Endothelial cell of umbilical vein (primary cell): Measurements from ENCODE around the gene MICALL1. TPM values are rescaled to one million over a fixed set of nuclear protein-coding genes. Genes with fewer than 3 reads are reported as not detected.

Experiments used
- BruUV-seq: library from RNA; stranded (reverse); fragments of 400-500 nt; replicated peaks from 2 replicates; lab custom pipeline; 2021; lab: Mats Ljungman, UMichigan
- CTCF ChIA-PET: fragments of 300-600, 350-600 bp; sonication (Branson Sonifier 250); formaldehyde crosslinking; loops from one replicate; lab custom pipeline; 2021; ENCODE audit warnings: antibody characterized with exemption, inconsistent platforms; lab: Charles Lee
- POLR2A ChIA-PET: fragments of 300-600, 350-600 bp; sonication (Branson Sonifier 250); formaldehyde crosslinking; loops from one replicate; lab custom pipeline; 2021; ENCODE audit warnings: antibody characterized with exemption, inconsistent platforms; lab: Charles Lee
- DNase-seq: peaks from one replicate; pipeline ENCODE4 v3.0.0-alpha.2; 2011; ENCODE audit warnings: low read depth, low spot score
- FAIRE-seq: peaks from 2 replicates; lab custom pipeline; 2011; peaks lifted over from hg19 to GRCh38; lab: Jason Lieb, UNC
- H2AFZ ChIP-seq: 2 replicates; pipeline ENCODE4 v1.6.0; 2012; ENCODE audit warnings: low read depth, low read length, control low read depth, inconsistent platforms
- H3K27ac ChIP-seq: 2 replicates; pipeline ENCODE4 v1.5.1; 2011; ENCODE audit warnings: low read depth, mild to moderate bottlenecking, control low read depth, low read length, moderate library complexity; ENCODE audit not compliant: insufficient read depth
- H3K27me3 ChIP-seq, 2 experiments: 2 replicates each; pipeline versions ENCODE4 v1.6.0 to v1.6.1; 2011; ENCODE audit warnings: low read length in 2 of 2, mixed read lengths in 1 of 2; ENCODE audit not compliant: control insufficient read depth in 2 of 2, insufficient read depth in 2 of 2
- H3K36me3 ChIP-seq, 2 experiments: 2 replicates in 1 of 2; 3 replicates in 1 of 2; pipeline ENCODE4 v1.5.1; 2011; ENCODE audit warnings: low read length in 2 of 2, mild to moderate bottlenecking in 1 of 2, moderate library complexity in 1 of 2; ENCODE audit not compliant: control insufficient read depth in 2 of 2, insufficient read depth in 2 of 2; ENCODE audit errors: extremely low read depth in 1 of 2
- H3K4me1 ChIP-seq: 3 replicates; pipeline ENCODE4 v1.5.1; 2011; ENCODE audit warnings: mild to moderate bottlenecking, low read length; ENCODE audit not compliant: control insufficient read depth, insufficient read depth; ENCODE audit errors: extremely low read depth
- H3K4me2 ChIP-seq: 2 replicates; pipeline ENCODE4 v1.6.1; 2011; ENCODE audit warnings: low read length, control low read depth, mixed read lengths; ENCODE audit not compliant: insufficient read depth
- H3K4me3 ChIP-seq, 3 experiments: fragments of 200-600 bp in 1 of 3; sonication (generic), shearing (Covaris generic) in 1 of 3; replicated peaks in 1 of 3; 2 replicates each; pipeline ENCODE4 v1.5.1; 2011 to 2016; ENCODE audit warnings: control low read depth in 3 of 3, low read length in 3 of 3, mild to moderate bottlenecking in 2 of 3, inconsistent platforms in 1 of 3, low read depth in 1 of 3, moderate library complexity in 1 of 3; ENCODE audit not compliant: insufficient read depth in 1 of 3
- H3K79me2 ChIP-seq: 2 replicates; pipeline ENCODE4 v1.6.0; 2012; ENCODE audit warnings: low read length, inconsistent platforms; ENCODE audit not compliant: control insufficient read depth, insufficient read depth
- H3K9ac ChIP-seq: replicated peaks from 2 replicates; pipeline ENCODE3; 2011; ENCODE audit warnings: low read length, control low read depth; ENCODE audit not compliant: insufficient read depth; ENCODE audit errors: extremely low read depth
- H3K9me1 ChIP-seq: replicated peaks from 3 replicates; pipeline ENCODE4 v1.6.0; 2011; ENCODE audit warnings: mild to moderate bottlenecking, low read length; ENCODE audit not compliant: control insufficient read depth, insufficient read depth; ENCODE audit errors: extremely low read depth
- H3K9me3 ChIP-seq: replicated peaks from 2 replicates; pipeline ENCODE4 v1.5.1; 2012; ENCODE audit warnings: low read length, inconsistent platforms; ENCODE audit not compliant: control insufficient read depth, insufficient read depth
- H4K20me1 ChIP-seq: replicated peaks from 2 replicates; pipeline ENCODE3; 2011; ENCODE audit warnings: mild to moderate bottlenecking, low read length; ENCODE audit not compliant: control insufficient read depth, insufficient read depth; ENCODE audit errors: extremely low read depth
- CTCF ChIP-seq, 2 donors: IDR thresholded peaks; 1 replicate in 1 of 2; 2 replicates in 1 of 2; pipeline ENCODE4 v1.5.1; 2011; ENCODE audit warnings: low read length in 2 of 2, mild to moderate bottlenecking in 2 of 2, moderate library complexity in 2 of 2, control low read depth in 1 of 2, inconsistent platforms in 1 of 2, low read depth in 1 of 2; ENCODE audit not compliant: insufficient read depth in 1 of 2; ENCODE audit errors: extremely low read depth in 1 of 2
- EZH2 ChIP-seq: IDR thresholded peaks from 2 replicates; pipeline ENCODE4 v1.6.1; 2012; ENCODE audit warnings: borderline replicate concordance, low read depth, mild to moderate bottlenecking, moderate library complexity, low read length, inconsistent platforms; ENCODE audit not compliant: severe bottlenecking
- FOS ChIP-seq: IDR thresholded peaks from 2 replicates; pipeline ENCODE4 v1.6.1; 2011; ENCODE audit warnings: mild to moderate bottlenecking, low read length, moderate library complexity, borderline replicate concordance; ENCODE audit not compliant: insufficient read depth
- GATA2 ChIP-seq: IDR thresholded peaks from 2 replicates; pipeline ENCODE4 v1.7.0; 2011; ENCODE audit warnings: low read depth, mild to moderate bottlenecking, moderate library complexity, mixed read lengths, low read length; ENCODE audit not compliant: insufficient read length, insufficient read depth
- MYC ChIP-seq: IDR thresholded peaks from one replicate; pipeline ENCODE4 v1.6.1; 2011; ENCODE audit warnings: mild to moderate bottlenecking, low read depth, low read length
- POLR2A ChIP-seq: IDR thresholded peaks from 2 replicates; pipeline ENCODE4 v1.6.1; 2012; ENCODE audit warnings: low read depth, mild to moderate bottlenecking, control low read depth, low read length
- POLR2AphosphoS5 ChIP-seq: IDR thresholded peaks from 2 replicates; pipeline ENCODE4 v1.6.1; 2012; ENCODE audit warnings: low read depth, mild to moderate bottlenecking, control low read depth, low read length, moderate library complexity; ENCODE audit not compliant: insufficient read depth
- dilution Hi-C: fragments of 300-500 bp; cut with MboI; formaldehyde crosslinking; loops from one replicate; pipeline ENCODE4 v1.15.0; 2019; ENCODE audit warnings: low sequenced_read_pairs; ENCODE audit not compliant: extremely low pct_ligation_motif_present
- intact Hi-C: fragments of 100-400 bp; cut with micrococcal nuclease; formaldehyde crosslinking; loops from one replicate; pipeline ENCODE4 v1.10.0; 2022
- polyA plus RNA-seq, 4 experiments: library from polyadenylated mRNA; depleted of rRNA in 3 of 4; stranded (reverse) in 3 of 4; unstranded in 1 of 4; fragments of >200 nt; gene quantifications; 2 replicates each; pipeline versions ENCODE4 v1.2.1 to v1.2.3, GENCODE V29; 2011 to 2012; ENCODE audit warnings: missing spikeins in 1 of 4
- total RNA-seq: library from RNA; stranded (reverse); gene quantifications from 2 replicates; pipeline ENCODE4 v1.2.3, GENCODE V29; 2021

MICALL1 gene
- total and polyA plus RNA-seq, 2 donors (not counting 3 experiments of a cell fraction or from before 2014, with no cell fraction given): 23.9 to 66.9 TPM

- no TSS peak for BruUV-seq
- no peaks in the 10 kb centered on the region for H3K9me3 ChIP-seq
- no peak overlapping the region for H3K4me3 ChIP-seq
- H3K4me1 ChIP-seq: peaks cover 15% of the 10 kb centered on the region
- POLR2A ChIA-PET: no interaction called here
- peaks cover 5 to 35% of the 10 kb centered on the region in 2 experiments for H3K36me3 ChIP-seq
- no peaks in the 10 kb centered on the region for H3K9me1 ChIP-seq
- H3K79me2 ChIP-seq: no peaks in the 10 kb centered on the region
- intact Hi-C loops: no loop called here
- FAIRE-seq: no peak
- H3K27ac ChIP-seq: no peak overlapping the region
- H3K9ac ChIP-seq: no peak overlapping the region
- no peaks in the 10 kb centered on the region for H4K20me1 ChIP-seq
- DNase-seq: no peak
- H3K27me3 ChIP-seq: no peaks in the 10 kb centered on the region
- dilution Hi-C loops: no loop called here
- no peak overlapping the region for H2AFZ ChIP-seq
- no peak overlapping the region for H3K4me2 ChIP-seq
- CTCF ChIA-PET: interaction anchor here (2.2 kb wide), 1 partner anchor 40 kb away, joined by 5 read pairs; no protein-coding TSS in a partner anchor
- no peak for TF ChIP-seq MYC
- no peak for TF ChIP-seq POLR2A
- no peak for TF ChIP-seq POLR2AphosphoS5
- TF ChIP-seq CTCF (IDR thresholded peaks at IDR 0.05; ENCODE audit: extremely low read depth in 1 of 2, insufficient read depth in 1 of 2, low read depth in 1 of 2, low read length in 2 of 2): no peak
- no peak for TF ChIP-seq FOS
- TF ChIP-seq GATA2: no peak
- TF ChIP-seq EZH2: no peak
These were observed 21.5 kb downstream of the MICALL1 start for GRCh38 chr22:37927637-37927936.
